ENCODE measurements around the gene AKIRIN2. TPM values are rescaled to one million over a fixed set of nuclear protein-coding genes. Genes with fewer than 3 reads are reported as not detected.

AKIRIN2 gene
- total and polyA plus RNA-seq, 9 of the 15 experiments (the other 6 are each of a cell fraction or from before 2014, with no cell fraction given), result 5.8 to 63.9 (median 28.1) TPM

DNA sequence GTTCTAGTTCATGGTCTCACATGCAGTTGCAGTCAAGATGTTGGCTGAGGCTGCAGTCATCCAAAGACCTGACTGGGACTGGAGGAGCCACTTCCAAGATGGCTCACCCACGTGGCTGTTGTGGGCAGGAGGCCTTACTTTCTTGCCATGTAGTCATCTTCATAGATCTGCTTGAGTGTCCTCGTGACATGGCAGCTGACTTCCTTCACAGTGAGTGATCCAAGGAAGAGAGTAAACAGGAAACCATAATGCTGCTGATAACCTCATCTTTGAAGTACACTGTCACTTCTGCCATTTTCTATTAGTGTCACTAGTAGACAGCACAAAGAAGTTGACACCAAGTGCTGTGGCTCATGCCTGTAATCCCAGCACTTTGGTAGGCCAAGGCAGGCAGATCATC, 40.1 kb upstream of the AKIRIN2 start (continued):
- TF ChIP-seq CXXC5 (CRISPR knock-in tag; IDR thresholded peaks at IDR 0.05) (peak; percentile 45), SNRNP70 (optimal IDR thresholded peaks at IDR 0.05; ENCODE audit: low read depth, low read length) (no peak), ZNF668 (CRISPR knock-in tag; IDR thresholded peaks at IDR 0.05) (peak; percentile 66; the same call in 1 of the 2 replicates), RAD21 (CRISPR knock-in tag; conservative IDR thresholded peaks at IDR 0.05 in 1 of 2, IDR thresholded peaks at IDR 0.05 in 1 of 2) (no peak), ZNF311 (CRISPR knock-in tag; IDR thresholded peaks at IDR 0.05) (peak; percentile 78; the same call in 1 of the 2 replicates), ATF7 (IDR thresholded peaks at IDR 0.05) (peak; percentile 9; the same call in 1 of the 2 replicates), HDAC1 (IDR thresholded peaks at IDR 0.05) (no peak), ZNF830 (CRISPR knock-in tag; IDR thresholded peaks at IDR 0.05) (no peak), PYGO2 (tag; IDR thresholded peaks at IDR 0.05) (peak; percentile 55; the same call in 1 of the 2 replicates), TCF3 (CRISPR knock-in tag; IDR thresholded peaks at IDR 0.05) (no peak), EP400 (IDR thresholded peaks at IDR 0.05) (0 out of 2 replicates have a peak, but pooled peaks have one; percentile 29), NFRKB (IDR thresholded peaks at IDR 0.05; ENCODE audit: low read depth) (peak; percentile 70), EHMT2 (IDR thresholded peaks at IDR 0.05) (peak; percentile 84), MEIS2 (IDR thresholded peaks at IDR 0.05; ENCODE audit: partially characterized antibody) (peak; percentile 37), ZNF766 (CRISPR knock-in tag; conservative IDR thresholded peaks at IDR 0.05) (peak; percentile 77)
- TF ChIP-seq, protein P1, sequence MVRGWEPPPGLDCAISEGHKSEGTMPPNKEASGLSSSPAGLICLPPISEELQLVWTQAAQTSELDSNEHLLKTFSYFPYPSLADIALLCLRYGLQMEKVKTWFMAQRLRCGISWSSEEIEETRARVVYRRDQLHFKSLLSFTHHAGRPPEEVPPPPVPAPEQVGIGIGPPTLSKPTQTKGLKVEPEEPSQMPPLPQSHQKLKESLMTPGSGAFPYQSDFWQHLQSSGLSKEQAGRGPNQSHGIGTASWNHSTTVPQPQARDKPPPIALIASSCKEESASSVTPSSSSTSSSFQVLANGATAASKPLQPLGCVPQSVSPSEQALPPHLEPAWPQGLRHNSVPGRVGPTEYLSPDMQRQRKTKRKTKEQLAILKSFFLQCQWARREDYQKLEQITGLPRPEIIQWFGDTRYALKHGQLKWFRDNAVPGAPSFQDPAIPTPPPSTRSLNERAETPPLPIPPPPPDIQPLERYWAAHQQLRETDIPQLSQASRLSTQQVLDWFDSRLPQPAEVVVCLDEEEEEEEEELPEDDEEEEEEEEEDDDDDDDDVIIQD (CRISPR knock-in tag; IDR thresholded peaks at IDR 0.05), result no peak
- TF ChIP-seq, protein P2, sequence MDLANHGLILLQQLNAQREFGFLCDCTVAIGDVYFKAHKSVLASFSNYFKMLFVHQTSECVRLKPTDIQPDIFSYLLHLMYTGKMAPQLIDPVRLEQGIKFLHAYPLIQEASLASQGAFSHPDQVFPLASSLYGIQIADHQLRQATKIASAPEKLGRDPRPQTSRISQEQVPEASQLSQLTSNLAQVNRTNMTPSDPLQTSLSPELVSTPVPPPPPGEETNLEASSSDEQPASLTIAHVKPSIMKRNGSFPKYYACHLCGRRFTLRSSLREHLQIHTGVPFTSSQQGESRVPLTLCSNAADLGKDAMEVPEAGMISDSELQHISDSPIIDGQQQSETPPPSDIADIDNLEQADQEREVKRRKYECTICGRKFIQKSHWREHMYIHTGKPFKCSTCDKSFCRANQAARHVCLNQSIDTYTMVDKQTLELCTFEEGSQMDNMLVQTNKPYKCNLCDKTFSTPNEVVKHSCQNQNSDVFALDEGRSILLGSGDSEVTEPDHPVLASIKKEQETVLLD (IDR thresholded peaks at IDR 0.05), result no peak
- TF ChIP-seq, protein P3, sequence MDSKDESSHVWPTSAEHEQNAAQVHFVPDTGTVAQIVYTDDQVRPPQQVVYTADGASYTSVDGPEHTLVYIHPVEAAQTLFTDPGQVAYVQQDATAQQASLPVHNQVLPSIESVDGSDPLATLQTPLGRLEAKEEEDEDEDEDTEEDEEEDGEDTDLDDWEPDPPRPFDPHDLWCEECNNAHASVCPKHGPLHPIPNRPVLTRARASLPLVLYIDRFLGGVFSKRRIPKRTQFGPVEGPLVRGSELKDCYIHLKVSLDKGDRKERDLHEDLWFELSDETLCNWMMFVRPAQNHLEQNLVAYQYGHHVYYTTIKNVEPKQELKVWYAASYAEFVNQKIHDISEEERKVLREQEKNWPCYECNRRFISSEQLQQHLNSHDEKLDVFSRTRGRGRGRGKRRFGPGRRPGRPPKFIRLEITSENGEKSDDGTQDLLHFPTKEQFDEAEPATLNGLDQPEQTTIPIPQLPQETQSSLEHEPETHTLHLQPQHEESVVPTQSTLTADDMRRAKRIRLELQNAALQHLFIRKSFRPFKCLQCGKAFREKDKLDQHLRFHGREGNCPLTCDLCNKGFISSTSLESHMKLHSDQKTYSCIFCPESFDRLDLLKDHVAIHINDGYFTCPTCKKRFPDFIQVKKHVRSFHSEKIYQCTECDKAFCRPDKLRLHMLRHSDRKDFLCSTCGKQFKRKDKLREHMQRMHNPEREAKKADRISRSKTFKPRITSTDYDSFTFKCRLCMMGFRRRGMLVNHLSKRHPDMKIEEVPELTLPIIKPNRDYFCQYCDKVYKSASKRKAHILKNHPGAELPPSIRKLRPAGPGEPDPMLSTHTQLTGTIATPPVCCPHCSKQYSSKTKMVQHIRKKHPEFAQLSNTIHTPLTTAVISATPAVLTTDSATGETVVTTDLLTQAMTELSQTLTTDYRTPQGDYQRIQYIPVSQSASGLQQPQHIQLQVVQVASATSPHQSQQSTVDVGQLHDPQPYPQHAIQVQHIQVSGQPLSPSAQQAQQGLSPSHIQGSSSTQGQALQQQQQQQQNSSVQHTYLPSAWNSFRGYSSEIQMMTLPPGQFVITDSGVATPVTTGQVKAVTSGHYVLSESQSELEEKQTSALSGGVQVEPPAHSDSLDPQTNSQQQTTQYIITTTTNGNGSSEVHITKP (IDR thresholded peaks at IDR 0.05; ENCODE audit: partially characterized antibody), result no peak
- TF ChIP-seq, protein P4, sequence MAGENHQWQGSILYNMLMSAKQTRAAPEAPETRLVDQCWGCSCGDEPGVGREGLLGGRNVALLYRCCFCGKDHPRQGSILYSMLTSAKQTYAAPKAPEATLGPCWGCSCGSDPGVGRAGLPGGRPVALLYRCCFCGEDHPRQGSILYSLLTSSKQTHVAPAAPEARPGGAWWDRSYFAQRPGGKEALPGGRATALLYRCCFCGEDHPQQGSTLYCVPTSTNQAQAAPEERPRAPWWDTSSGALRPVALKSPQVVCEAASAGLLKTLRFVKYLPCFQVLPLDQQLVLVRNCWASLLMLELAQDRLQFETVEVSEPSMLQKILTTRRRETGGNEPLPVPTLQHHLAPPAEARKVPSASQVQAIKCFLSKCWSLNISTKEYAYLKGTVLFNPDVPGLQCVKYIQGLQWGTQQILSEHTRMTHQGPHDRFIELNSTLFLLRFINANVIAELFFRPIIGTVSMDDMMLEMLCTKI (IDR thresholded peaks at IDR 0.05; ENCODE audit: partially characterized antibody), result no peak
